SJSA1 (cell line): ENCODE measurements around the gene CTSV. TPM values are rescaled to one million over a fixed set of nuclear protein-coding genes. Genes with fewer than 3 reads are reported as not detected.
A peak's percentile ranks its signal among the peaks of the same experiment; 100 is the strongest.
"Not testable (repeated sequence)": the region's sequence is repeated elsewhere in the genome, so short reads cannot be mapped to it uniquely, and the experiment has no call there.

Experiments used
- DNase-seq, 2 experiments: peaks; one replicate each; pipeline ENCODE4 v3.0.0-alpha.2; 2015 to 2020; ENCODE audit warnings: low spot score in 2 of 2, low read depth in 1 of 2
- H3K27ac ChIP-seq: fragments of 250-450 bp; sonication (Bioruptor Pico); 2 replicates; pipeline ENCODE4 v1.5.1; 2020; ENCODE audit warnings: mild to moderate bottlenecking, moderate library complexity
- H3K27me3 ChIP-seq: fragments of 250-450 bp; sonication (Bioruptor Pico); replicated peaks from 2 replicates; pipeline ENCODE4 v1.5.1; 2020; ENCODE audit warnings: mild to moderate bottlenecking, moderate library complexity
- H3K36me3 ChIP-seq: fragments of 250-450 bp; sonication (Bioruptor Pico); 2 replicates; pipeline ENCODE4 v1.5.1; 2020; ENCODE audit warnings: mild to moderate bottlenecking
- H3K4me1 ChIP-seq: fragments of 250-450 bp; sonication (Bioruptor Pico); replicated peaks from 2 replicates; pipeline ENCODE4 v1.6.1; 2021; ENCODE audit warnings: mild to moderate bottlenecking
- H3K4me3 ChIP-seq: fragments of 250-450 bp; sonication (Bioruptor Pico); 2 replicates; pipeline ENCODE4 v1.5.1; 2020; ENCODE audit warnings: mild to moderate bottlenecking
- H3K9me3 ChIP-seq: fragments of 250-450 bp; sonication (Bioruptor Pico); replicated peaks from 2 replicates; pipeline ENCODE4 v1.5.1; 2020; ENCODE audit warnings: mild to moderate bottlenecking
- total RNA-seq: library from RNA; depleted of rRNA; stranded (reverse); fragments of >200 nt; shearing (Covaris generic); gene quantifications from 2 replicates; pipeline ENCODE4 v1.2.3, GENCODE V29; 2014; rRNA removed

Gene CTSV
- 0.05 TPM in 1 of 2 replicates, not detected in the other for total RNA-seq

- peaks cover 24% of the 10 kb centered on the region for H3K27me3 ChIP-seq
- peaks cover 6% of the 10 kb centered on the region for H3K4me1 ChIP-seq
- H3K4me3 ChIP-seq = peak within 1 kb of the TSS; percentile 32
- no peaks in the 10 kb centered on the region for H3K36me3 ChIP-seq
- H3K9me3 ChIP-seq = no peaks in the 10 kb centered on the region
- peak; percentile 65 to 66 for DNase-seq
- H3K27ac ChIP-seq = no peak within 1 kb of the TSS
Observed at GRCh38 chr9:97038611-97039513, at the start of gene CTSV. CTSV (minus strand) TSS chr9:97039142; CDS start chr9:97038043, 1,099 bp downstream.

DNA sequence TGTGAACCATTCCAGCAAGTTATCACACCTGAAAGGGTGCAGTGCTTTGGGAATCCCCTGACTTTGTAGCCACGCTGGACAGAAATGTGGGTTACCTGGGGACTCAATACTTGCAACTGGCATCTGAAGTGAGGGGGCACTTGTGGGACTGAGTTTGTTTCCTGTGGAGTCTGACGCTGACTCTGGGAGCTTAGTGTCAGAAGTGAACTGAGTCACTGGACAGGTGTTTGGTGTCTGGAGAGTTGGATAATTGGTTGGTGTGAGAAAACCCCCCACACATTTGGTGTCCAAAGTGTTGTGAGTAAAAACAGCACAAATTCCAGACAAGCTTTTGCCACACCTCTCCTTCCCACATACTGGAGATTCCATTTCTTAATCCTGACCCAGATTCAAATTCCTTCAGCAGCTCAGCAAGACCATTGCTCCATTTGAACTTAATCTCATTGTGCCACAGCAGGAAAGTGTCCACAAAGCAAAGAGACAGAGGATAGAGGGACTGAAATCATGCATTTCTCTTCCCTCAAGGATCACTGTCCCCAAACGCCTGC lies 48.8 kb upstream of the CTSV start:
- not testable (repeated sequence) for H3K4me1 ChIP-seq, H3K9me3 ChIP-seq, H3K27me3 ChIP-seq, H3K27ac ChIP-seq, H3K36me3 ChIP-seq, H3K4me3 ChIP-seq, DNase-seq

GRCh38 chr9:97084562-97084991 lies 45.6 kb upstream of the CTSV start:
- not testable (repeated sequence) for H3K27me3 ChIP-seq

DNA sequence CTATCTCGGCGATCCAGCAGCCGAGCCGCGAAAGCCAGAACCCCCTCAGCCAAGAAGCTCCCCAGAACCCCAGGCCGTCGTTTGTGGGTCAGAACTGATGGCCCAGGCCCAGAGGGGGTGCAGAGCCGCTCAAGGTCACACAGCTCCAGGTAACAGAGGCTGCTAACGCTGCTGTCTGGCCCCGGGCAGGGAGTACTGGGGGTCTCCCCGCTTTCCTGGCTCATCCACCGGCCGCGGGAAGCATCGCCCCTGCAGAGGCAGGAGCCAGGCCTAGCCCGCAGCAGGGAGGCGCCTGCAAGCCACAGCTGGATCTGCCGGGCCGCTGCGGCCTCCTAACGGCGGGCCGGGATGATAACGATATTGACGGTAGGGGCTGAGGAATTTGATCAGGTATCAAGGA lies 39.4 kb upstream of the CTSV start:
- H3K27me3 ChIP-seq = no peaks in the 10 kb centered on the region
- H3K4me3 ChIP-seq = no peak overlapping the region
- no peaks in the 10 kb centered on the region for H3K4me1 ChIP-seq
- H3K9me3 ChIP-seq = no peaks in the 10 kb centered on the region
- H3K36me3 ChIP-seq = no peaks in the 10 kb centered on the region
- DNase-seq = no peak
- H3K27ac ChIP-seq = no peak overlapping the region

More at GRCh38 chr9:97084562-97084991, 45.6 kb upstream of the CTSV start:
- H3K36me3 ChIP-seq, H3K4me3 ChIP-seq, H3K9me3 ChIP-seq, H3K4me1 ChIP-seq, H3K27ac ChIP-seq, DNase-seq: not testable (repeated sequence)

GRCh38 chr9:97077452-97078295 lies 38.7 kb upstream of the CTSV start:
- no peak for DNase-seq
- H3K4me1 ChIP-seq = no peaks in the 10 kb centered on the region
- no peaks in the 10 kb centered on the region for H3K9me3 ChIP-seq
- H3K27ac ChIP-seq = no peak overlapping the region
- H3K4me3 ChIP-seq = no peak overlapping the region
- H3K27me3 ChIP-seq = no peaks in the 10 kb centered on the region
- no peaks in the 10 kb centered on the region for H3K36me3 ChIP-seq

- H3K9me3 ChIP-seq, H3K4me3 ChIP-seq, H3K27me3 ChIP-seq, H3K4me1 ChIP-seq, H3K36me3 ChIP-seq, H3K27ac ChIP-seq, DNase-seq: not testable (repeated sequence)
Observed at GRCh38 chr9:97076731-97077451, 37.9 kb upstream of the CTSV start.

DNA sequence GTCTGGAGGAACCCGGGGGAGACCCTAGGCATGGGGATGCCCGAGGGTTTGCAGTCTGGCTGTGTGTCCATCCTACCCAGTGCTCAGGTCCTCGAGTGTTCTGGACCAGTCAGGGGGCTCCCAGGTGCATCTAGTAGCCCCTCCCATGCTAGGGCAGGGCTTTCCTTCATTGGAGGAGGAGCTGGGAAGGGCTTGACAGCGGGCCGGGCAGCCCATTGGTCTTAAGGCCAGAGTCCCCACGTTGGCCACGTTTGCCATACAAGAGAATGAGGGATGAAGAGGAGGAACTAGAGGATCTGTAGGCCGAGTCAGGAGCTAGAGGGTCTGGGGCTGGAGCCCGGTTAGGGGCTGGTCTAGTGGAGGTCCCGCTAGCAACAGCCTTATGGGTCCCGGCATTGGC lies 37.3 kb upstream of the CTSV start:
- Histone ChIP-seq H3K27ac (no peak overlapping the region), H3K4me1 (no peaks in the 10 kb centered on the region), H3K27me3 (no peaks in the 10 kb centered on the region; the same call in 1 of the 2 replicates), H3K4me3 (no peak overlapping the region), H3K9me3 (no peaks in the 10 kb centered on the region), H3K36me3 (no peaks in the 10 kb centered on the region)
- DNase-seq = no peak

DNA sequence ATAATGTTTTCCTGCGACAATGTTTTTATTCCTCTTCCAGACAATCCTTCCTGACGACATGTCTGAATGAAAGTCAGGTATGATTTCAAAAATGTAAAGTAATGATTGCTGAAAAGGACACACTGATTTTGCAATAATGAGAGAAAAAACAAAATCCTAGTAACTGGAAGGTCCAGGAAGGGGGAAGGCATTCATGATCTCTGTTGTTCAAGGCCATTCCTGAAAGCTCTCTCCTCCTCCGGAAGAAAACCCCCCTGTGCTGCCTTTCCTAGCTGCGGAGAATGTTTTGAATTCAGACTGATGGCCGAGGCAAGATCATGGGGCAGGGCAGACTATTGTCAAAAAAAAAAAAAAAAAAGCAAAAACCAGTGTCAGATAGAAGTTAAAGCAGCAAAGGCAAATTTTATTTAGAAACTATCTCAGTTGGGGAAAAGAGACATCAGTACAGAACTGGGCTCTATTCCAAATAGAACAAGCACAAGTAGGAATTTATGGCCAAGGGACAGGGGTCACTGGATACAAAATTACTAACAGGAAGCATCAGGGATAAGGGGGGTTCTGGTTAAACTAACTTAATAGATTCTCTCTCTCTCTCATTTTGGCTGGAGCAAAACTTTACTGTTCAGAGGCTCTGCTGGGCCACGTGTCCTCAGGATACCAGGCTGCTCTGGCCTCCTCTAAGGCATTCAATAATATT lies 36.5 kb upstream of the CTSV start:
- Histone ChIP-seq H3K4me3 (no peak overlapping the region), H3K9me3 (no peaks in the 10 kb centered on the region), H3K36me3 (no peaks in the 10 kb centered on the region), H3K4me1 (no peaks in the 10 kb centered on the region), H3K27me3 (no peaks in the 10 kb centered on the region; the same call in 1 of the 2 replicates), H3K27ac (no peak overlapping the region)
- DNase-seq = no peak

- H3K36me3 ChIP-seq = no peaks in the 10 kb centered on the region
- no peaks in the 10 kb centered on the region for H3K9me3 ChIP-seq
- DNase-seq = no peak
- no peak overlapping the region for H3K4me3 ChIP-seq
- no peak overlapping the region for H3K27ac ChIP-seq
- no peaks in the 10 kb centered on the region; the same call in 1 of the 2 replicates for H3K27me3 ChIP-seq
- H3K4me1 ChIP-seq = no peaks in the 10 kb centered on the region
Observed at GRCh38 chr9:97073506-97073905, 34.6 kb upstream of the CTSV start.

DNA sequence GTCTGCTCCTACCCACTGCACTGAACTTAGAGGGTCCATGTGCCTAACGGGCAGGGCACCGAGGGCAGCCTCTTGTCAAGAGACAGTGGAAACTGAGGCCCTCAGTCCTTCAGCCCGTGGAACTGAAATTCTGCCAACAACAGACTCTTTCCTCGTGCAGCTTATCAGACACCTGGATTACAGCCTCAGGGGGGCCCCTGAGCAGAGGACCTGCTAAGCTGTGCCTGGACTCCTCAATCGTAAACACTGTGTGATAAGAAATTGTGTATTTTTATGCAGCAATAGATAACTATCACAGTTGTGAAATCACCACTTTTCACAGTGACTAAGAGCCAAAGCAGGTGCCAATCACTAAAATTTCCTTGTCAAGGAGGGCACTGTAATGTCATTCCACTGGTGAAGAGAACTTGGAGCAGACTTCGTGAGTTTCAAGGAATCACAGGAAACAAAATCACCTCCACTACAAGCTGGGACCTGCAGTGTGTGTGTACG lies 33.4 kb upstream of the CTSV start:
- Histone ChIP-seq H3K36me3 (no peaks in the 10 kb centered on the region), H3K4me1 (no peaks in the 10 kb centered on the region), H3K27me3 (no peaks in the 10 kb centered on the region; the same call in 1 of the 2 replicates), H3K4me3 (no peak overlapping the region), H3K9me3 (no peaks in the 10 kb centered on the region), H3K27ac (no peak overlapping the region)
- DNase-seq = no peak

- H3K4me3 ChIP-seq, H3K27ac ChIP-seq, H3K36me3 ChIP-seq, H3K9me3 ChIP-seq, H3K27me3 ChIP-seq, DNase-seq, H3K4me1 ChIP-seq: not testable (repeated sequence)
Observed at GRCh38 chr9:97070325-97070724, 31.4 kb upstream of the CTSV start.

DNA sequence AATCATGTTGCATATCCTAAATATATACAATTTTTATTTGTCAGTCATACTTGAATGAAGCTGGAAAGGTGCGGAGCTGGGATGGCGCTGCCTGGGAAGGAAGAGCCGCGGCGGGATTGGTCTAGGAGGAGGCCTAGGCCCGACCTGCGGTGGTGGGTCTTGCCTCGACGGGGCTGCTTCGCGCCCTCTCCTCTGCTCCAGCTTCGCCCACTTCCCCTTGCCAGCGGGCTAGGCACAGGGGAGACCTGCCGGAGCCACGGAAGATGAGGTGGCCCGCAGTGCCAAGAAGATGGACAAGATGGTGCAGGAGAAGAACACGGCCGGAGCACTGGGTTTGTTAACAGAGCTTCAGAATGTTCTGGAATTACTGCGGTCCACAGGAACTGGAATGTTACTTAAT lies 28.5 kb upstream of the CTSV start:
- no peak for DNase-seq
- H3K27me3 ChIP-seq = no peaks in the 10 kb centered on the region; the same call in 1 of the 2 replicates
- no peaks in the 10 kb centered on the region for H3K9me3 ChIP-seq
- no peaks in the 10 kb centered on the region for H3K36me3 ChIP-seq
- no peak overlapping the region for H3K27ac ChIP-seq
- H3K4me1 ChIP-seq = no peaks in the 10 kb centered on the region
- no peak overlapping the region for H3K4me3 ChIP-seq

DNA sequence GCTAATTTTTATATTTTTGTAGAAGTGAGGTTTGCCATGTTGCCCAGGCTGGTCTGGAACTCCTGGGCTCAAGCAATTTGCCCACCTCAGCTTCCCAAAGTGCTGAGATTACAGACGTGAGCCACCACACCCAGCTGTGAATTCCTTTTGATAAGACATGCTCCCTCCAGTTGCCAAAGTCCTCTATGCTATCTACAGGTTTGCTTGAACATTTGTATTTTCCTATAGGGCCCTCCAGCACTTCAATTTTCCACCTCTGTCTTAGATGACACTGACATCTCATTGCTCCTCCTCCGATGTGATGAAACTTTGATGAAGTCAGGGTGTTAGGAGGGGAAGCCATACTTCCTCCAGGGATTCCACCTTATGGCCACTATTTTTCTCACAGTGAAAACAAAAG lies 25.2 kb upstream of the CTSV start:
- H3K36me3 ChIP-seq = no peaks in the 10 kb centered on the region
- H3K4me3 ChIP-seq = no peak overlapping the region
- H3K4me1 ChIP-seq = no peaks in the 10 kb centered on the region

More for the DNA sequence above, 25.2 kb upstream of the CTSV start:
- no peaks in the 10 kb centered on the region for H3K27me3 ChIP-seq
- no peak overlapping the region for H3K27ac ChIP-seq
- DNase-seq = no peak
- H3K9me3 ChIP-seq = no peaks in the 10 kb centered on the region
